Measurements from ENCODE around the gene HIVEP3.

- TF ChIP-seq EP300 (IDR thresholded peaks at IDR 0.05) (no peak), POLR2A (IDR thresholded peaks at IDR 0.05) (no peak)
- TF ChIP-seq, protein P1, sequence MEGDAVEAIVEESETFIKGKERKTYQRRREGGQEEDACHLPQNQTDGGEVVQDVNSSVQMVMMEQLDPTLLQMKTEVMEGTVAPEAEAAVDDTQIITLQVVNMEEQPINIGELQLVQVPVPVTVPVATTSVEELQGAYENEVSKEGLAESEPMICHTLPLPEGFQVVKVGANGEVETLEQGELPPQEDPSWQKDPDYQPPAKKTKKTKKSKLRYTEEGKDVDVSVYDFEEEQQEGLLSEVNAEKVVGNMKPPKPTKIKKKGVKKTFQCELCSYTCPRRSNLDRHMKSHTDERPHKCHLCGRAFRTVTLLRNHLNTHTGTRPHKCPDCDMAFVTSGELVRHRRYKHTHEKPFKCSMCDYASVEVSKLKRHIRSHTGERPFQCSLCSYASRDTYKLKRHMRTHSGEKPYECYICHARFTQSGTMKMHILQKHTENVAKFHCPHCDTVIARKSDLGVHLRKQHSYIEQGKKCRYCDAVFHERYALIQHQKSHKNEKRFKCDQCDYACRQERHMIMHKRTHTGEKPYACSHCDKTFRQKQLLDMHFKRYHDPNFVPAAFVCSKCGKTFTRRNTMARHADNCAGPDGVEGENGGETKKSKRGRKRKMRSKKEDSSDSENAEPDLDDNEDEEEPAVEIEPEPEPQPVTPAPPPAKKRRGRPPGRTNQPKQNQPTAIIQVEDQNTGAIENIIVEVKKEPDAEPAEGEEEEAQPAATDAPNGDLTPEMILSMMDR (IDR thresholded peaks at IDR 0.05), result no peak
These were observed 289.2 kb downstream of the HIVEP3 start for GRCh38 chr1:41629571-41629970.

Measured in tibial nerve (tissue), 4 donors.